HepG2 (cell line): ENCODE data around the gene CCDC34. TPM values are rescaled to one million over a fixed set of nuclear protein-coding genes. Genes with fewer than 3 reads are reported as not detected.

Experiments
- ESRRA ChIP-seq: sonication (generic); formaldehyde crosslinking; IDR thresholded peaks from 2 replicates; pipeline ENCODE4 v1.5.1; 2020; ENCODE audit warnings: mild to moderate bottlenecking, low read depth, missing genetic modification reagents
- ETV5 ChIP-seq: IDR thresholded peaks from 2 replicates; pipeline ENCODE4 v1.6.1; 2018; ENCODE audit warnings: missing biosample characterization, missing genetic modification reagents, inconsistent platforms, borderline replicate concordance
- FLYWCH1 ChIP-seq: sonication (generic); formaldehyde crosslinking; IDR thresholded peaks from 2 replicates; pipeline ENCODE4 v1.8.1; 2023; ENCODE audit warnings: mild to moderate bottlenecking, missing genetic modification reagents
- GATAD1 ChIP-seq: IDR thresholded peaks from 2 replicates; pipeline ENCODE4 v1.6.1; 2016; ENCODE audit warnings: missing genetic modification reagents, missing compliant biosample characterization
- HHEX ChIP-seq: IDR thresholded peaks from 2 replicates; pipeline ENCODE4 v1.6.1; 2016; ENCODE audit warnings: control low read depth
- MXI1 ChIP-seq: IDR thresholded peaks from 3 replicates; pipeline ENCODE4 v1.6.1; 2012; ENCODE audit warnings: low read depth, low read length, inconsistent platforms, borderline replicate concordance
- NRL ChIP-seq: sonication (generic); formaldehyde crosslinking; IDR thresholded peaks from 2 replicates; pipeline ENCODE4 v1.5.0; 2020; ENCODE audit warnings: missing genetic modification reagents, mild to moderate bottlenecking, moderate library complexity, borderline replicate concordance
- SPEN ChIP-seq: sonication (generic); formaldehyde crosslinking; IDR thresholded peaks from 2 replicates; pipeline ENCODE4 v1.5.1; 2020; ENCODE audit warnings: low read depth, mild to moderate bottlenecking, missing genetic modification reagents
- TOPORS ChIP-seq: sonication (generic); formaldehyde crosslinking; IDR thresholded peaks from 2 replicates; pipeline ENCODE4 v1.8.0; 2023; ENCODE audit warnings: mild to moderate bottlenecking, missing genetic modification reagents
- WIZ ChIP-seq: sonication (generic); formaldehyde crosslinking; IDR thresholded peaks from 2 replicates; pipeline ENCODE4 v1.5.1; 2020; ENCODE audit warnings: mild to moderate bottlenecking, missing genetic modification reagents
- ZFP1 ChIP-seq: IDR thresholded peaks from 2 replicates; pipeline ENCODE4 v1.6.1; 2016
- ZFP36L1 ChIP-seq: sonication (generic); formaldehyde crosslinking; IDR thresholded peaks from 2 replicates; pipeline ENCODE4 v1.8.0; 2022; ENCODE audit warnings: mild to moderate bottlenecking, missing genetic modification reagents, moderate library complexity
- ZNF570 ChIP-seq: sonication (generic); formaldehyde crosslinking; IDR thresholded peaks from 2 replicates; pipeline ENCODE4 v1.4.0; 2020; ENCODE audit warnings: mild to moderate bottlenecking, missing genetic modification reagents, borderline replicate concordance
- ZNF672 ChIP-seq: sonication (generic); formaldehyde crosslinking; IDR thresholded peaks from 2 replicates; pipeline ENCODE4 v1.8.1; 2022; ENCODE audit warnings: missing genetic modification reagents
- ZNF678 ChIP-seq: sonication (generic); formaldehyde crosslinking; IDR thresholded peaks from 2 replicates; pipeline ENCODE4 v1.4.0; 2020; ENCODE audit warnings: mild to moderate bottlenecking, missing genetic modification reagents
- ZNF75D ChIP-seq: sonication (generic); formaldehyde crosslinking; IDR thresholded peaks from 2 replicates; pipeline ENCODE4 v1.8.1; 2023; ENCODE audit warnings: missing genetic modification reagents, mild to moderate bottlenecking, borderline replicate concordance
- polyA plus RNA-seq, 8 experiments: library from polyadenylated mRNA; depleted of rRNA in 3 of 8; stranded (reverse) in 7 of 8; unstranded in 1 of 8; fragments of >200 nt; fragmentation: Illumina TruSeq in 4 of 8; extraction: Trizol in 4 of 8; gene quantifications; 2 replicates each; pipeline versions ENCODE4 v1.2.1 to v1.2.3, GENCODE V29; 2011 to 2016; ENCODE audit warnings: low read depth in 4 of 8, missing spikeins in 1 of 8, mixed read lengths in 1 of 8; ENCODE audit not compliant: insufficient read depth in 1 of 8
- total RNA-seq, 5 experiments: library from RNA; depleted of rRNA; stranded (reverse); fragments of >200 nt; fragmentation: Illumina TruSeq; extraction: Trizol; gene quantifications; 2 replicates each; pipeline ENCODE4 v1.2.3, GENCODE V29; 2016; ENCODE audit warnings: low read depth in 1 of 5
- TF ChIP-seq, protein P1 (sequence below): sonication (generic); formaldehyde crosslinking; IDR thresholded peaks from 2 replicates; pipeline ENCODE4 v1.4.0; 2020; ENCODE audit warnings: missing genetic modification reagents, mild to moderate bottlenecking, borderline replicate concordance
- TF ChIP-seq, protein P2 (sequence below): sonication (generic); formaldehyde crosslinking; IDR thresholded peaks from 2 replicates; pipeline ENCODE4 v1.5.0; 2020; ENCODE audit warnings: mild to moderate bottlenecking, missing genetic modification reagents
- TF ChIP-seq, protein P3 (sequence below): sonication (generic); formaldehyde crosslinking; IDR thresholded peaks from 2 replicates; pipeline ENCODE4 v1.4.0; 2020; ENCODE audit warnings: missing genetic modification reagents, borderline replicate concordance
- TF ChIP-seq, protein P4 (sequence below): sonication (generic); formaldehyde crosslinking; IDR thresholded peaks from 2 replicates; pipeline ENCODE4 v1.5.0; 2020; ENCODE audit warnings: missing genetic modification reagents
- TF ChIP-seq, protein P5 (sequence below): sonication (generic); formaldehyde crosslinking; IDR thresholded peaks from 2 replicates; pipeline ENCODE4 v1.4.0; 2020; ENCODE audit warnings: low read depth, mild to moderate bottlenecking, missing genetic modification reagents

CCDC34 gene
- total and polyA plus RNA-seq, 2 of the 13 experiments (the other 11 are each of a cell fraction or from before 2014, with no cell fraction given) = 7.6 to 34.3 TPM

DNA sequence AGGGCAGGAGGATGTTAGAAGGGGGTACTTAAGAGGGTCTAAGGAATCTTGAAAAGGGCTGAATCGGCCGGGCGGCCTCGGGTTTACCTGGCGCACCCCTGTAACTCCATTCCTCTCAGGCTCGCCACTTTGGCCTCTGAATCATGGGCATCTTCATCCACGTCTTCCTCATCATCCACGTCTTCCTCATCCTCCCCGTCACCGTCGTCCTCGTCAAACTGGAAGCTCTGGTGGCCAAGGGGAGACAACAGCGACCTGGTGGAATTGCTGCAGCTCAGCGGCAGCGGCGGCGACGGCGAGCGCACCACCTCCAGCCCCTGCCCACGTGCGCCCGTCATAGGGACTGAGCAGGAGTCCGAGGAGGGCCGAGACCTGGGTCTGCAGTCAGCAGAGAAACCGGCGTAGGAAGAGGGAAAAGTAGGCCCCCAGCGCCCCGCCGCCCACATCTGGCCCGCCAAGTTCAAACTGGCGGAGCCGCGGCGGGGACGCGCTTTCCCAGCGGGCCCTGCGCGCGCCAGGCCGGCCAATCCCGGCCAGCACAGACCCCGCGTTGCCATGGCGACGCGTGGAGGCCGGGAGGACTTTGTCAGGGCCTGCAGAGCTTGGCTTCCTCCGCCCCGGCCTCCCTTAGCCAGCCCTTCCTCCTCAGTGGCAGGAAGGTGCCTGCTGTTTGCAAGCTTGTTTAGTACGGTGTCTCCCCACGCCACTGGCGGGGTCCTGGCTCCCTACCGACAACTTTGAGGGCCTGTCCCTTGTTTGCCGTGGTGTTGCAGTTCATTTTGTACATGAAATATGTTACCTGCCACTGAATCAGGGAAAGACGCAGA is at the start of gene CCDC34 (continued):
- TF ChIP-seq, protein P1, sequence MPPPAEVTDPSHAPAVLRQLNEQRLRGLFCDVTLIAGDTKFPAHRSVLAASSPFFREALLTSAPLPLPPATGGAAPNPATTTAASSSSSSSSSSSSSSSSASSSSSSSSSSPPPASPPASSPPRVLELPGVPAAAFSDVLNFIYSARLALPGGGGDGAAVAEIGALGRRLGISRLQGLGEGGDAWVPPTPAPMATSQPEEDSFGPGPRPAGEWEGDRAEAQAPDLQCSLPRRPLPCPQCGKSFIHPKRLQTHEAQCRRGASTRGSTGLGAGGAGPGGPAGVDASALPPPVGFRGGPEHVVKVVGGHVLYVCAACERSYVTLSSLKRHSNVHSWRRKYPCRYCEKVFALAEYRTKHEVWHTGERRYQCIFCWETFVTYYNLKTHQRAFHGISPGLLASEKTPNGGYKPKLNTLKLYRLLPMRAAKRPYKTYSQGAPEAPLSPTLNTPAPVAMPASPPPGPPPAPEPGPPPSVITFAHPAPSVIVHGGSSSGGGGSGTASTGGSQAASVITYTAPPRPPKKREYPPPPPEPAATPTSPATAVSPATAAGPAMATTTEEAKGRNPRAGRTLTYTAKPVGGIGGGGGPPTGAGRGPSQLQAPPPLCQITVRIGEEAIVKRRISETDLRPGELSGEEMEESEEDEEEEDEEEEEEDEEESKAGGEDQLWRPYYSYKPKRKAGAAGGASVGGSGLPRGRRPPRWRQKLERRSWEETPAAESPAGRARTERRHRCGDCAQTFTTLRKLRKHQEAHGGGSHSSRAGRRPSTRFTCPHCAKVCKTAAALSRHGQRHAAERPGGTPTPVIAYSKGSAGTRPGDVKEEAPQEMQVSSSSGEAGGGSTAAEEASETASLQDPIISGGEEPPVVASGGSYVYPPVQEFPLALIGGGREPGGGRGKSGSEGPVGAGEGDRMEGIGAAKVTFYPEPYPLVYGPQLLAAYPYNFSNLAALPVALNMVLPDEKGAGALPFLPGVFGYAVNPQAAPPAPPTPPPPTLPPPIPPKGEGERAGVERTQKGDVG (CRISPR knock-in tag) = peak; percentile 87
- TF ChIP-seq ZNF678 (CRISPR knock-in tag) = 0 out of 2 replicates have a peak, but pooled peaks have one; percentile 70
- TF ChIP-seq, protein P2, sequence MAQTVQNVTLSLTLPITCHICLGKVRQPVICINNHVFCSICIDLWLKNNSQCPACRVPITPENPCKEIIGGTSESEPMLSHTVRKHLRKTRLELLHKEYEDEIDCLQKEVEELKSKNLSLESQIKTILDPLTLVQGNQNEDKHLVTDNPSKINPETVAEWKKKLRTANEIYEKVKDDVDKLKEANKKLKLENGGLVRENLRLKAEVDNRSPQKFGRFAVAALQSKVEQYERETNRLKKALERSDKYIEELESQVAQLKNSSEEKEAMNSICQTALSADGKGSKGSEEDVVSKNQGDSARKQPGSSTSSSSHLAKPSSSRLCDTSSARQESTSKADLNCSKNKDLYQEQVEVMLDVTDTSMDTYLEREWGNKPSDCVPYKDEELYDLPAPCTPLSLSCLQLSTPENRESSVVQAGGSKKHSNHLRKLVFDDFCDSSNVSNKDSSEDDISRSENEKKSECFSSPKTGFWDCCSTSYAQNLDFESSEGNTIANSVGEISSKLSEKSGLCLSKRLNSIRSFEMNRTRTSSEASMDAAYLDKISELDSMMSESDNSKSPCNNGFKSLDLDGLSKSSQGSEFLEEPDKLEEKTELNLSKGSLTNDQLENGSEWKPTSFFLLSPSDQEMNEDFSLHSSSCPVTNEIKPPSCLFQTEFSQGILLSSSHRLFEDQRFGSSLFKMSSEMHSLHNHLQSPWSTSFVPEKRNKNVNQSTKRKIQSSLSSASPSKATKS (CRISPR knock-in tag) = no peak
- TF ChIP-seq TOPORS (CRISPR knock-in tag) = no peak; the same call in 1 of the 2 replicates
- peak; percentile 27; the same call in 1 of the 2 replicates for TF ChIP-seq ESRRA
- TF ChIP-seq, protein P3, sequence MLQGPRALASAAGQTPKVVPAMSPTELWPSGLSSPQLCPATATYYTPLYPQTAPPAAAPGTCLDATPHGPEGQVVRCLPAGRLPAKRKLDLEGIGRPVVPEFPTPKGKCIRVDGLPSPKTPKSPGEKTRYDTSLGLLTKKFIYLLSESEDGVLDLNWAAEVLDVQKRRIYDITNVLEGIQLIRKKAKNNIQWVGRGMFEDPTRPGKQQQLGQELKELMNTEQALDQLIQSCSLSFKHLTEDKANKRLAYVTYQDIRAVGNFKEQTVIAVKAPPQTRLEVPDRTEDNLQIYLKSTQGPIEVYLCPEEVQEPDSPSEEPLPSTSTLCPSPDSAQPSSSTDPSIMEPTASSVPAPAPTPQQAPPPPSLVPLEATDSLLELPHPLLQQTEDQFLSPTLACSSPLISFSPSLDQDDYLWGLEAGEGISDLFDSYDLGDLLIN (CRISPR knock-in tag) = 0 out of 2 replicates have a peak, but pooled peaks have one; percentile 95
- no peak for TF ChIP-seq ZNF570 (CRISPR knock-in tag)
- peak; percentile 87 for TF ChIP-seq GATAD1 (CRISPR knock-in tag)
- TF ChIP-seq, protein P4, sequence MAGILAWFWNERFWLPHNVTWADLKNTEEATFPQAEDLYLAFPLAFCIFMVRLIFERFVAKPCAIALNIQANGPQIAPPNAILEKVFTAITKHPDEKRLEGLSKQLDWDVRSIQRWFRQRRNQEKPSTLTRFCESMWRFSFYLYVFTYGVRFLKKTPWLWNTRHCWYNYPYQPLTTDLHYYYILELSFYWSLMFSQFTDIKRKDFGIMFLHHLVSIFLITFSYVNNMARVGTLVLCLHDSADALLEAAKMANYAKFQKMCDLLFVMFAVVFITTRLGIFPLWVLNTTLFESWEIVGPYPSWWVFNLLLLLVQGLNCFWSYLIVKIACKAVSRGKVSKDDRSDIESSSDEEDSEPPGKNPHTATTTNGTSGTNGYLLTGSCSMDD = no peak
- TF ChIP-seq ETV5 (CRISPR knock-in tag) = no peak
- TF ChIP-seq ZFP1 = no peak
- TF ChIP-seq ZFP36L1 (CRISPR knock-in tag) = peak; percentile 87
- peak; percentile 83 for TF ChIP-seq SPEN
- TF ChIP-seq, protein P5, sequence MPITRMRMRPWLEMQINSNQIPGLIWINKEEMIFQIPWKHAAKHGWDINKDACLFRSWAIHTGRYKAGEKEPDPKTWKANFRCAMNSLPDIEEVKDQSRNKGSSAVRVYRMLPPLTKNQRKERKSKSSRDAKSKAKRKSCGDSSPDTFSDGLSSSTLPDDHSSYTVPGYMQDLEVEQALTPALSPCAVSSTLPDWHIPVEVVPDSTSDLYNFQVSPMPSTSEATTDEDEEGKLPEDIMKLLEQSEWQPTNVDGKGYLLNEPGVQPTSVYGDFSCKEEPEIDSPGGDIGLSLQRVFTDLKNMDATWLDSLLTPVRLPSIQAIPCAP (CRISPR knock-in tag) = 0 out of 2 replicates have a peak, but pooled peaks have one; percentile 41
- 0 out of 2 replicates have a peak, but pooled peaks have one; percentile 20 for TF ChIP-seq FLYWCH1
- no peak for TF ChIP-seq ZNF75D (CRISPR knock-in tag)
- no peak for TF ChIP-seq HHEX (CRISPR knock-in tag)
- TF ChIP-seq ZNF672 (CRISPR knock-in tag) = no peak; the same call in 1 of the 2 replicates
- peak; percentile 98; the same call in 2 of the 3 replicates for TF ChIP-seq MXI1
- TF ChIP-seq NRL (CRISPR knock-in tag) = peak; percentile 80; the same call in 1 of the 2 replicates
- no peak for TF ChIP-seq WIZ (CRISPR knock-in tag)
